ENCODE results near the gene LYRM9.
"Not testable (repeated sequence)": the region's sequence is repeated elsewhere in the genome, so short reads cannot be mapped to it uniquely, and the experiment has no call there.

GRCh38 chr17:27912299-27912698, 19.1 kb upstream of the LYRM9 start:
- not testable (repeated sequence) for TF ChIP-seq CTCF, POLR2A, EP300 (IDR thresholded peaks at IDR 0.05)

Measured in sigmoid colon (tissue), 4 donors.